NCI-H2227 (cell line): ENCODE data around the gene CXCL14.

Experiments used
- DNase-seq: peaks from one replicate; lab custom pipeline; 2025; ENCODE audit not compliant: unreplicated experiment; lab: John Stamatoyannopoulos, UW

CXCL14 gene, protein sequence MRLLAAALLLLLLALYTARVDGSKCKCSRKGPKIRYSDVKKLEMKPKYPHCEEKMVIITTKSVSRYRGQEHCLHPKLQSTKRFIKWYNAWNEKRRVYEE

DNA sequence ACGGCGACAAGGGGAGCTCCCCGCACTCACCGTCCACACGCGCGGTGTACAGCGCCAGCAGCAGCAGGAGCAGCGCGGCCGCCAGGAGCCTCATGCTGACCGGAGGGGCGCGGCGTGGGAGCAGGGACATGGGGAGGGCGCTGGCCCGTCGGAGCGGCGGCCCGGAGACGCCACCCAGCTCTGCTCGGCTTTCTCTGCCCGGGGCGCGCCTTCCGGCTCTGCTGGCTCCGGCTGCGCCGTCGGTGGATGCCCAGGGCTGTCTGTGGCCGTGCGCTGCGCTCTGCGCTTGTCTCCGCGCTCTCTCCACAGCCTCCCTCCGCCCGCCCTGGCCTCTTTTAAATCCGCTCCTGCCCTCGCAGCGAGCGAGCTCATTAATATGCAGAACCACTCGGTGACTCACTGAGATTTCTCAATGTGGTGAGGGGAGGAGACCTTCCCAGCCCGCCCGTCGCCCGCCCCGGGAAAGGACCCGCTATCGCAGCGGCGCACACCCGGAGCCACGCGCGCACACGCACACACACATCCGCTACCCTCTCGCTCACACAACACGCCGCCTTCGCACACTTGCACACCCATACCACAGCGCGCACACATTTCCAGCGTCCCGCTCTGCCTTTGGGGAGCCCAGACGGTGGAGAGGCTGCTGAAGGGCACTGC is at the start of gene CXCL14:
CXCL14 (minus strand) TSS at position 307 of the 657 bp plus-strand sequence; CDS start at position 94, 213 bp downstream.
- DNase-seq, result peak; percentile 46

DNA sequence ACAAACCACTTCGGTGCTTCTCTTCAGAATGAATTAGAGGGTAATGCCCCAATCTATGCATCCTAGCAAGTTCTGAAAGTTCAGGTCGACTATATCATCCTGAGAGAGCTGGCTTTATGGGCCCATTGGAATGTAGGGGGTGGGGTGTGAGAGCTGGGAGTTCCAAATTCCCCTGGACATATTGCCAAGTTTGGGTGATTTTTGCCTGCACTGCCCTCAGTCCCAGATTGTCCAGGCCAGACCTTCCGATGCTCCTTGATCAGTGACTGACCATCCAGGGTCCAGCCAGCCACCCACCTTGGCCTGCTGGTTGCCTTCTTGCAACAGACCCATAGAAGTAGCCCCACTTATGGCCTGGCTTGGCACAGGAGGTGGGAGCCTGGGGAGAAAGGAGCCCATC is 47.8 kb upstream of the CXCL14 start:
- DNase-seq, result no peak

DNA sequence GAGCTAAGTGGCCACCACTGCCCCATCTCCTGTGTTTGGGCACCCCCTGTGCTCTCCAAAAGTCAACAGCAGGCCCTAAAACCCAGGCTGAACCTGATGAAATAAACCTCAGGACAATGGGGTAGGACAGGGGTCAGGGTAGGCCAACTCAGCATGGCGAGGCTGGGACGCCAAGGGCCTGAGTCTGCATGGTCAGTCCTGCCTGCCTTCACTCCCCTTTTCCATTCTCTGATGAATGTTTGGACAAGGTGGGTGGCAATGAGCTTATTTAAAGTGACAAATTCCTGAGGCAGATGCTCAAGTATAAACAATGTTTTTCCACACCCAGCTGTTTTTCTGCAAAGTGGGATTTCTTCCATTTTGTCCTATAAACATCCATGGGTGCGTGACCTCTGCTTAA is 47.2 kb upstream of the CXCL14 start:
- DNase-seq, result no peak

DNA sequence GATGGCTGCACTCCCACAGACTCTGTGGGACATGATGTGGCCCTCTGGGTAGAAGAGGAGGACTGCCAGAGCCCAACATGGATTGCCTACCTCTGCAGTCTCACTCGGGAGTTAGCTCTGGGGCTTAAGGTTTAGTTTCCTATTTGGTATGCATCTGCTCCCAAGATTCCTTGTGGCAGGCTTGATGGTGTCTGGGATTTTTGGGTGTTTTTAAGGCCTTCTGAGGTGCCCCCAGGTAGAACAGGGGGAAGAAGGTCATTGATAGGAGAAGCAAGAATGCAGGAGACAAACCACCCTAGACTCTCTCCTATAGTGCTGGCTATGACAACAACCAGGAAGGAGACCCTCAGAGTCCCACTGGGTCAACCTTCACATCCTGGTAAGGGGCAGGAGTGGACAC is 46.7 kb upstream of the CXCL14 start:
- DNase-seq, result no peak

DNA sequence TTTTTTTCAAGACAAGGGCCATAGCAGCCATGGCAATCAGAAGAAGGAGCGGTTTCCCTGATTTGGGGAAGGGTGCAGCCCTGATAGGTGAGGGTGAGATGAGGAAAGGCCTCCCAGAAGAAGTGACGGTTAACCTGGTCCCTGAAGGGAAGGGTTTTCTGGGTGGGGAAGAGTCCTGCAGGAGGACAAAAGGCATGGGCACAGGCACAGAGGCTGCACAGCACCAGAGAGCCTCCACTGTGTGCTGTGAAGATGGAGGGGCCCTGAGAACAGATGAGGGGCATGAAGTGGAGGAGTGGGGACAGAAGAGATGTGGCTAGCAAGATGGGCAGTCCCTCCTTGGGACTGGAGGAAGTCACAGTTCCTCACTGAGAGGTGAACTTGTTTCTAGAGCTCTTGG is 46.3 kb upstream of the CXCL14 start:
- no peak for DNase-seq

DNA sequence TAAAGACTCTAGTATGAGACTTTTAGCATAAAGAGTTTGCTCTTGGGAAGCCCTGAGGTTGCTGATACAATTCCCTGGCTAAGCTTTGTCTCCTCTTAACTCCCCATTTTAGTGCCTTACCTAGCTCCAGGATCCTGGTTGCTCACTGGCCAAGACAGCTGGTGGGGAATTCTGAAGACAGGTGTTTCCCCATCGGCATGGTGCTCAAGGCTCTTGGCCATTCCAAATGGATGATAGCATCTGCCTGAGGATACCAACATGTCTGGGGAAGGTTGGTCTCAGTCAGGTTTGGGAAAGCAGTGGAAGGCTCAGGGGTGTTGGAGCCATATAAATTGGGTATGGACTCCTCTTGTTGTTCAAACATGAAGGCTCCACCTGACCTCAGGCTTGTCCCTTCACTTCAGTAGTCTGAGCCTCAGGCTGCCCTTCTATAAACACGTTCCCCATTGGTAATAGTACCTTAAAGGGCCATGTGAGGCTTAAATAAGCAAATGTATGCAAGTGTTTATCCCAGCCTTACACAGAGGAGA is 44.5 kb upstream of the CXCL14 start:
- no peak for DNase-seq

DNA sequence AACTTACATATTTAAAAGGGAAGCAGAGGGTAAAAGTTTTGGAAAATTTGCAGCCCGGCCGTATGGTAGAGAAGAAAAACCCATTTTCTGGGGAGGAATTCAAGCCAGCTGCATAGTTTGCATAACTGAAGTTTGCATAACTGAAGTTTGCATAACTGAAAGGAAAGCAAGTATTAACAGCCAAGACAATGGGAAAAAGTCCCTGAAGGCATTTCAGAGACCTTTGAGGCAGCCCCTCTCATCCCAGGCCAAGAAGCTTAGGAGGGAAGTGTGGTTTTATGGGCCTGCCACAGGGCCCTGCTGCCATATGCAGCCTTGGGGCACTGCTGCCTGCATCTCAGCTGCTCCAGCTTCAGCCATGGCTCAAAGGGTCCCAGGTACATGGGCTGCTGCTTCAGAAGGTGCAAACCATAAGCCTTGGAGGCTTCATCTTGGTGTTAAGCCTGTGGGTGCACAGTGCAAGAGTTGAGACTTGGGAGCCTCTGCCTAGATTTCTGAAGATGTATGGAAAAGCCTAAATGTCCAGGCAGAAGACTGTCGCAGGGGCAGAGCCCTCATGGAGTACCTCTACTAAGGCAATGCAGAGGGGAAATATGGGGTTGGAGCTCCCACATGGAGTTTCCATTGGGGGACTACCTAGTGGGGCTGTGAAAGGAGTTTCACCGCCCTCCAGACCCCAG is 36.9 kb upstream of the CXCL14 start:
- no peak for DNase-seq

DNA sequence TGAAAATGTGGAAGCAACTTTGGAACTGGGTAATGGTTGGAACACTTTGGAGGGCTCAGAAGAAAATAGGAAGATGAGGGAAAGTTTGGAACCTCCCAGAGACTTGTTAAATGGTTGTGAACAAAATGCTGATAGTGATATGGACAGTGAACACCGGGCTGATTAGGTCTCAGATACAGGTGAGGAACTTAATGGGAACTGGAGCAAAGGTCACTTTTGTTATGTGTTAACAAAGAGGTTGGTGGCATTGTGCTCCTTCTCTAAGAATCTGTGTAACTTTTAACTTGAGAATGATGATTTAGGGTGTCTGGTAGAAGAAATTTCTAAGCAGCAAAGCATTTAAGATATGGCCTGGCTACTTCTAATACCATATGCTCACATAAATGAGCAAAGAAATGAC is 36.4 kb upstream of the CXCL14 start:
- no peak for DNase-seq

DNA sequence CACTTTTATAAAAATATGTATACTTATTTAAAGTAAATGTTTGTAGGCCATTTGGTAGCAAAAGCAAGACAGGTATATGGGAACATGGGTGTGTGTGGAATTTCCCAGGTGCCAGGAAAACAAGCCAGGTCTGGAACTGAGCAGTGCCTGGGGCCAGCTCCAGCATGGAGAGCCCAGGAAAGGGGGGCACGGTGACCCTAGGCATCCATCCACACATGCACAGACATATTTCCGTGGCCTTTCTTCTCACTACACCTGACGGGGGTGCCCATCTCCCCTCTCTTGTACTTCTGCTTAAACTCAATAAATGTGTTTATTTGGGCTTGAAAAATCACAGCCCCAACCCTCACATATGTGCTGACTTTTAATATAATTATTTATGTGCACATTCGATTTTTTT is 31.2 kb upstream of the CXCL14 start:
- no peak for DNase-seq

DNA sequence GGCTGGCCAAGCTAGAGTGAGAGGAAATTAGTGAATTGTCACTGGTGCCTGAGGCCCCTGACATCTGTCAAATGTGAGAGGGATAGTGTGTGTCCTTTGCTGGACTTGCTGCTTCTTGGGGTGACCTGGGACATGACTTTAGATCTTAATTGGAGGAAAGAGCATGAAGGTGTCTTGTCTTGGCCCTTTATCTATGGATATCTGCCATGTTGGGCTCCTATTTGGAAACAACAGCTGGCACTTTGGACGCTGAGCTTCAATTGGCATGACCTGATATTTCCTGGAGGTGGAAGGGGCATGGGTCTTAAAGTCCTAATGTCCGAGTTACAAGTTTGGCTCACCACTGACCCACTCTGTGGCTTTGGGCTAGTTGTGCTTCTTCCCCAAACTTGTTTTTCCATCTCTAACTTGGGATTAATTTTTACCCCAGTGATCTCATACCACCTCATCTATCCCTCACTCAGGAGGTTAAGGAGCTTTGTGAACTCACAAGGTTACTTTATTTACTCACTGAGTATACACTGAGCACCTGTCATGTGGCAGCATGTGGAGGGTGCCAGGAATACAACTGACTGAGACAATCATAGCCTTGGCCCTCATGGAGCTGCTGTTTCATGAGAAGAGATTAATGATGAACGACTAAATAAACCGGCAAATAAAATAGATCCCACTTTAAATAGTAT is 30.1 kb upstream of the CXCL14 start:
- no peak for DNase-seq

DNA sequence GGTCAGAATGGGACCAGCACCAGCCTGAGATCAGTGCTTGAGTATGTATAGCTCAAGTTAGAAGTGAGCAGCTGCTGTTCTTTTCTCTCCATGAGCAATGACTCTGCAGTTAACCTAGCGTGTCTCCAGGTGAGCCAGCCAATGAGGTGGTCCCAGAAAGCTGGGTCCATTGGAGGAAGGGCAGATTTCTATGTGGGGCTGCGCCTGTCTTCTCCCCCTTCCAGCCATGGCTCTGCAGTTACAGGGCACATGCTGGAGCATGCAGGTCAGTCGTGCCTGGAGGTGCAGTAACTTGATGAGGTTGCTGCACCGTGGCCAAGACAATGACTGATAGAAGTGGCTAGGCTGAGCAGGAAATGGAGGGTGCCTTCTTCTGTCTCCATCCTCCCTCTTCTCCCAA is 29.6 kb upstream of the CXCL14 start:
- no peak for DNase-seq

DNA sequence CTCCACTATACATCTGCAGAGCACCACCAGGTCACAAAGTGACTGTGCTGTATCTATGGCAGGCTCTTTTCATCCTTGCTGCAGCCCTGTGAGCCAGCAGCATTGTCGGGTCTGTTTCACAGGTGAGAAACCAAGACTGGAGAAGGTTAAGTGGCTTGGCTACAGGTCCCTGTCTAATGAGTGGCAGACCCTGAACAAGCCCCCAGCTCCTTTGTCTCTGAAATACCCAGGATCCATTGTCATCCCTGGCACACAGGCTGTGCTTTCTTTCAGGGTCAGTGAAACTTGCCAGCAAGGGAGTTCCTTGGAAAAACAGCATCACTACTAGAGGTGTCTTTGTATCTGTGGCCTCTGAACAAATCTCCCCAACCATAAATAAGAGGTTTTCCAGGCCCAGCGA is 27.6 kb upstream of the CXCL14 start:
- no peak for DNase-seq

DNA sequence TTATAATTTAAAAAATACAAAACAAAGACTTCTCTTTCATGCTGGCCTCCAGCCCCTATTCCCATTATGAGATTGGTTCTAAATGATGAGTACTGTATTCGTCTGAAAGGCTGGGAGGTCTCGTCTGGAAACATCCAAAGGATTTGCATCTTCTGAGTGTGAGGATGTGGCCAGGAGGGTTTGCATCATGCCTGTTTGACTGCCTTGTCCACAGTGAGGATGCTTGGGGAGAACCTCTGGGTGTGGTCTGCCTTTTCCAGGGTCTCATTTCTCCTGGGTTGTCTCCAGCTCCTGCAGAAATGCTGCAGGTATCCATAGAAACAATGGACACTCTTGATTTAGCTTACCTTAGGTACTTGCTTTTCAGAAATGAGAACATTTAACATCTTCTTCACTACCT is 26.4 kb upstream of the CXCL14 start:
- no peak for DNase-seq

DNA sequence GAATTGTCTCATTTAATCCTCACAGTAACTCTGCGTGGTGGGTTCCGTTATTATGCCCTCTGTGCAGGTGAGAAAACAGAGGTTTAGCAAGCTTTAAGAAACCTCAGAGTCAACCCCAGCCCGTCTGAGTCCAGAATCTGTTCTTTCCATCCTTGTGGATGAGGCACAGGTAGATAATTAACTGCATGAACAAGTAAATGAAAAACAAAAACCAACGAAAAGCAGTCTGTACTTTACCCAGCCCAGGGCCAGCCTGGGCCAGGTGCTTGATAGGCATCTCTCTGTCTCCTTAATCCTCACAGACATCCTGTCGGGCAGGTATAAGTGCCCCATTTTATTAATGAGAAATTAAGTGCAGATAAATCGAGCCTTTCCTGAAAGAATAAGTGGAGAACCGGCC is 25.3 kb upstream of the CXCL14 start:
- DNase-seq, result no peak

DNA sequence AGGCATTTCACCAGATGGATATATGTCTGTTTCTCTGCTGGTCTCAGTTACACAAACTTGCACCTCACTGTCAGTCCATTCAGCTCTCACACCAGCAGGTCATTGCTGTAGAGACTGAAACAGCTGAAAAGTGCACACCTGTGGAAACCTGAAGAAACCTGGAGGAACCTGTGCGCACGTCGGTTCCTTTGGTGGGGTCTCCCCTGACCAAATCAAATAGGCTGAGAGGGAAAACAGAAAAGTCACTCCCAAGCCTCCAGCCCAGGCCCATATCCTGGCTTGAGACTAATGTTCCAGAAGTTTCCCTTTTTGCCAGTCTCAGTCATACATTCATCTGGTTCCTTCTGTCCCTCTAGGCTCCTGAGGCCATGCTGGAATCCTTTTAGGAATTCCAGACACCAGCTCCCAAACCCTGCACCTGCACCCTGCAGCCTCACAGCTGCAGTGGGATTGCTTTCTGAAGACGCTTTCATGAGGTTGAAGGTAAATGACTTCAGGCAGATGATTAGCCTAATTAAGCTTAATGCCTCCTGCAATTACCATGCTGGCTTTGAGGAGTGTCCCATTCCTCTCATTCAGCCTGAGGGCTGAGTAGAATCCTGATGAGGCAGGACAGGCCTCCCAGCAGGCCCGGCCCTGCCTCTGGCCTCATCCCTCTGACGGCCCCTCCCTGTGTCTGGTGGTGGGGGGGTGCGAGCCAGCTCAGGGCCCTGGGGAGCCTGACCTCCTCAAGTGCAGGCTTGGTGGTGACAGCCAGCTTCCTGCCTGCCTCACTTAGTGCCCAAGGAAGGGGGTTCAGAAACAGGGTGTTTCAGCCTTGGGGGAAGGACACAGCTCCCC is 24.3 kb upstream of the CXCL14 start:
- DNase-seq, result no peak

DNA sequence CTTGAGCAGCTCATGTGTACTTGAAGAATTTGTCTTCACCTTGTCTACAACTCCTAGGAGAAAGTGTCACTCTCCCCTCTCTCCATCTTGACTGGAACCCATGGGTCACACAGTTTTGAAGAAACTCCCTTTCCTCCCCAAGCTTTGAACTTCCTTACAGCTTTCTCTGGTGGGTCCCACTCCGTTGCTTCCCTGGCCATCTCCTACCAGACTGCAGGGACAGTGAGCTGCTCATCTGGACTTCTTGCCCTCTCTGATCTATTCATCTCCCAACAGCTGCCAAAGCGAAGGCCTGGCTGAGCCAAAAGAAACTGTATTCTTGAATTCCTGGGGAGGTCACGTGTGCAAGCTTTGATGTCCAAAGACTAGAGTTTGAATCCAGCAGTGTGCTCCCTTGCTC is 22.7 kb upstream of the CXCL14 start:
- no peak for DNase-seq

DNA sequence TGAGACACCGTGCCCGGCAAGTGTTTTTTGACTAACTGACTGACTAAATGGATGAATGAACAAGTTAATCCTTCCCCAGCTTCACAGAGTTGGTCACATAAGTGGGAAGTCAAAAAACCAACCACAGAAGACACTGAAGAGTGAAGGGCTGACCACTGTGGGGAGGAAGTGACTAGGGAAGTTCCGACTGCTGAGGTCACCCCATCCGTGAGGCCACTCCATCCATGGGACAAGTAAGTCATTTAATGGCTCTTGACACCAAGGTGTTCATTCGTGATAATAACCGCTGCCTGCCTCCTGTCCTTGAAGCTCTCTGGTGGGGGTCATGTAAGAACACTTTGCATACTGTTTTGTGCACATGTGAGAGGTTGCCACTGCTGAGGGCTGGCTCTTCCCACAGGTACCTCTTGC is 22.2 kb upstream of the CXCL14 start:
- no peak for DNase-seq

DNA sequence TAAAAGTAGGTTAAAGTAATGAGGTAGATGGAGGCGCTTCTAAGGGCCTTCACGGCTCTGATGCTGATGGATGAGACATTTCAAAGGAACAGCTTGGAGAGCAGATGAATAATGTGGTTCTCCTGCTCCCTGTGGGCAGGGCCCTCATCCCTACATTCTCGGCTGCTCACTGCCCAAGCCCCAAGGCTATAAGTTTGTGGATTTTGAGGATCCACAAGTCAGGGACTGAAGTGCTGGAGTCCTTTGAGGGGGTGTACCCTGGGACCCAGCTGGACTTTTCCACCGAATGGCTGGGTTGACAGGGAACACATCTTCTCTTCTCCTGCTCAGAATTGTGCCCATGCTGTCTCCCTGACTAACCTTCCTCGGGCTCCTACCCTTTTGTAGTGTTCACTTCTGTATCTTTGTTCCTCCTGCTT is 21.4 kb upstream of the CXCL14 start:
- no peak for DNase-seq

DNA sequence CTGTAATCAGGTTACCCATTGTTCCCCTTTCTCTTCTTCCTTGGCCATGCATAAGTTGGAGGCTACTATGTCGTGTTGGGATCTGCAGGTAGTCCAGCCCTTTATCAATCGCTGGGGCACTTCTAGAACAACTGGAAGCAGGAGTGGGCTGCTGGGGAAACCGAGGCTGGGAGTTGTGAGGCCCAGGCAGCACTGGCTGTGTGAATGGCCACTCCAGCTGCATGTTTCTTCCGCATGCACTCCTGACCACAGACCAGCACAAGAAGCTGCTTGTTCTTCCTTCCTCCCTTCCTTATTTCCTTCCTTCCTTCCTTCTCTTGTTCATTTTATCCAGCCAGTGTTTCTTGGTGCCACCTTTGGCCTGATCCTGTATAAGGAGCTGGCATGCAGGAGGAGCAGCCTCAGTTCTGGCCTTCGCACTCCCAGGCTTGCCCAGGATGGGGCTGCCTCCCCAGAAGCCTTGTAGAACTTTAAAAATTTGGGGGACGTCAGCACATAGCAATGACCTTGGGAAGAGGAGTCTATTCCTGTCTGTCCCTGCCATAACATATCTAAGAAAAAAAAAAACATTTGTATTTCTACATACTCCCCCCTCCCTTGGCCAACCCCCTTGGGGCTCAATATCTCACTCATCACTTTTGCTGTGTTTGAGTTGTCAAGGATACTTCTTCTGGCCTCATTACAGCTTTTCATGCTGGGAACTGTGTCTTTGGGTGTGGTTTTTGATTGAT is 20.8 kb upstream of the CXCL14 start:
- DNase-seq, result no peak

DNA sequence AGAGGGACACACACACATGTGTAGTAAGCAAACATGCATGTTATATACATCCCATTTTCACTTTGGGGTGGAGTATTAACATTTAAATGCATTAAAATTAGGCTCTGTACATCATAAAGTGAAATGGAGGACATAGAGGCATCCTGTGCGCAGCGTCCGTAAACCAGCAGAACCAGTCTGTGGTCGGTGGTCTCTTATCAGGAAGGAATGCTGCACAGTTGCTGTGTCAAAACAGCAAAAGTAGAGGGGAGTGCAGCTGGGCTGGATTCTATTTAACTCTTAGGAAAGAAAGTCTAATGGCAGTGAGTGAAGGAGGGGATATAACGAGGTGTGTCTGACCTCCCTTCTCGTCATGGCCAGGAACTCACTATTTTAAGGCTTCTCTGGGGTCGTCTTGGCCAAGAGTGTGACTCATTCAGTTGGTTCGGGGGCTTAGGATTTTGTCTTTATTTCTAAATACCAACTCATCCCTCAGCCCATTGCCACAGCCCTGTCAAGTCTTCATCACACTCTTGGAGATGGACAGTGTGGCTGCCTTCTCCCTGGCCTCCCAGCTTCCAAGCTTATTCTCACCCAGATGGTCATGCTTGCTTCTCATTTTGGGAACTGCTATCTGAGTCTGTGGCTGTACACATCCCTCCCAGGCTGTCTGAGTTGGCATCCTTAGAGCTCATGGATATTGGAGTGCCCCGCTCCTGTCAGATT is 20.1 kb upstream of the CXCL14 start:
- no peak for DNase-seq
